DMS153 (cell line): ENCODE measurements around the gene VIPR2.
"Not testable (repeated sequence)": the region's sequence is repeated elsewhere in the genome, so short reads cannot be mapped to it uniquely, and the experiment has no call there.

Experiments used
- DNase-seq: peaks from one replicate; lab custom pipeline; 2025; lab: John Stamatoyannopoulos, UW

Gene VIPR2

GRCh38 chr7:159144758-159145489 is at the start of gene VIPR2:
VIPR2 (minus strand) TSS chr7:159144867; CDS start chr7:159144771, 96 bp downstream.
- no peak for DNase-seq

DNA sequence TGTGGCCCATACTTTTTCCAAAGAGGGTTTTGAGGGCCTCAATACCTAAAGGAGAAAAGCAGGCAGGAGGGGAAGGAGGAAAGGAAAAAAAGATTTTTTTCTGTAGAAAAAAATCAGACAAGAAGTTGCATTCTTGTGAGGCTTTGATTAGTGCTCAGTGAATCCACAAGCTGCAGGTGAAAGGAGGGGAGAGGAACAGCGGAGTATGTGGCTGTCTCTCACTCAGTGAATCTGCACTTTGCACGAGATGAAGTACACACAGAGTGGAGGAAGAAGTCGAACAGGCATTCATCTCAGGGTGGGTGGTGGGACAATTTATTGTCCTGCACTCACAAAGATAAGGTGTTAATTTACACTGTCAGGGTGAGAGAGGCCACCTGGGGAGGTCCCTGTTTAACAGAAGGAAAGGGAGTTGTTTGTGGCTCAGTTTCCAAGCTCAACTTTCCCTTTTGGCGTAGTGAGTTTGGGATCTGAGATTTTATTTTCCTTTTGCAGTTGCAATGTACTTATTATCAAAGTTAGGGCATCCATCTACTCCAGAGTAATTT is 49.0 kb upstream of the VIPR2 start:
- DNase-seq: no peak

DNA sequence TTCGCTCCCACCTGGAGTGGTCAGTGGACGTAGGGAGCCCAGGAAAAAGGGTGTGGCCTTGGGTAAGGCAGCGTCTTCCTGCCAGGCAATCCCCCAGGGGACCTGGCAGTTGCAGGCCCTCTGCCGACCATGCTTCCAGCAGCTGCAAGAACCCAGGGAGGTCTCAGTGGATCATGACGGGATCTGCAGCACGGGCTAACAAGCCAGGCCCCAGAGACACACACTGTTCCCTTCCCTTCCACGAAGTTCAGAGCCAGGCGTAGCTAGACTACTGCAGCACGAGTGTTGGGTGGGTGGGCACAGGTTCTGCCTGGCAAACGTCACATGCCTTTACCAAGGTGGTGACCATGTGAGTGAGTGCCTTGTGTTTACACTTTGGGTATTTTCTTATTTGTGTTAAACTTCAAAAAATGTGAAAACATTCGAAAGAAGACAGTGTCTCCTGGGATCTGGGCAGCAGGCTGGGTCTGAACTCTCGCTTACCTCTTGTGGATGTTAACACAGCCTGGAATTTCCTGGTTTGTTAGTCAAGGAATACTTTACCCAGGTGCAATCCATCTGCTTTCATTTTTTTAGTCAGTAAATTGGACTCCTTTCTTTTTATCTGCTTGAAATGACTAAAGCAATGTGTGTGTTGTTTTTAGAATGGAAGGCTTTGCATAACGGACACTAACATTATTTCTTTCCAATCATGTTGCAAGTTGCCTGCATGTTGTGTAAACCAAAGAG is 48.2 kb upstream of the VIPR2 start:
- DNase-seq: no peak

GRCh38 chr7:159192013-159192412 is 47.3 kb upstream of the VIPR2 start:
- no peak for DNase-seq

DNA sequence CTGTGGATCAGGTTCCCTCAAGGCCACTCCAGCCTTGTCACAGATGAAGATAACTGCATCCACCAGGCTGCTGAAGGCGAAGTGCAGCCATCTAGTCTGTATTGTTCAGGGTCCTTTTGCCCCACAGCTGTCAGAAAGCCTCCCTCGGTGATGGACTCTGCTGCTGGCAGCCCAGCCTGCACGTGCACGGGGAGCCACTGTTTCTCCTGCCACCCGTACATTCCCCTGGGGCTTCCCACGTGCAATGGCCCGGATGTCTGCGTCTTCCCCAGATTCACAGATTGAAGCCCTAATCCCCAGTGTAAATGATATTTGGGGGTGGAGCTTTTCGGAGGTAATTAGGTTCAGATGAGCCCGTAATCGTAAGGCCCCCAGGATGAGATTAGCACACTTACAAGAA is 46.6 kb upstream of the VIPR2 start:
- DNase-seq: no peak

- no peak for DNase-seq
Measured at GRCh38 chr7:159188011-159188410, 43.3 kb upstream of the VIPR2 start.

DNA sequence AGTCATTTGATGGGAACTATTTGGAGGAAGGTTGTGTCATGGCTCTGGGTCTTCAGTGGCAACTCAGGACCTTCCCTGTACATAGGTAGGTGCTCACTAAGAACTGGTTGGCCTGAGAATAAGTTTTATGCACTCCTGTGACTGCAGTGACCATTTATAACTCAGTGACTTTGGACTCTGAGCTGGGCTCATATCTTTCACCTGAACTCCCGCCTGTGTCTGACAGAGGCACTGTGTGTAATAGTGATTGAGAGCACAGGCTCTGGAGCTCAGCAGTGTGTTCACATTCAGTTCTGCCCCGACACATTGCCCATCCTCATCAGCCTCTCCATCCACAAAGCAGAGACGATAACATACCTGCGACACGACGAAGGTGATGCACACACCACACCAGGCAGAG is 34.6 kb upstream of the VIPR2 start:
- DNase-seq: no peak

DNA sequence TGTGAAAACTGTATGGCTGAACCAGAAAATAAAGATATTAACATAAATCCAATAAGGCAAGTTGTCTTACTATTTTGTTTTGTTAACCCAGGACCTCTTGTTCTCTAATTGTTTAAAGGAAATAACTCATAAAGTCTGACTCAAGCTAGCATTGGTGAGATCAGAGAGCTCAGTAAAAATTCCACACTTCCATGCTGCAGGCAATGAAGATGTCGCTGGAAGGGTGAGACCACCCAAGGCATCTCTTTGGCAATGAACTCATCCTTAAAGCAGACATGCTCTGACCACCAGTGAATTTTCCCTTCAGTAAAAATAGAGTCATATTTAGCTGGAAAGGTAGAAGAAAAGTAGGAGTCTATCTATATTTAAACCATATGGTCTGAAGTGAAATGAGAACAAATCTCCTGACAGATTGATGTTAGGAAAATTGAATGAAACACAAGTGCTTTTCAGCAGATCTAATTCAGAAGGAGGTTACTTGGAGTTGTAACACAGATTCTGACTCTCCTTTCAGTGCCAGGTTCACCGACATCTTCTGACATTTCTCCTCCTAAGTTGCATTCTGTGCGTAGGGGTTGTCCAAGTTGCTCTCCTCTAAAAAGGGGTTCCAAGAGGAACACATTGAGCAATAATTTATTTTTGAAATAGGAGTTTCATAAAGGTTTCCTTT is 32.8 kb upstream of the VIPR2 start:
- no peak for DNase-seq

DNA sequence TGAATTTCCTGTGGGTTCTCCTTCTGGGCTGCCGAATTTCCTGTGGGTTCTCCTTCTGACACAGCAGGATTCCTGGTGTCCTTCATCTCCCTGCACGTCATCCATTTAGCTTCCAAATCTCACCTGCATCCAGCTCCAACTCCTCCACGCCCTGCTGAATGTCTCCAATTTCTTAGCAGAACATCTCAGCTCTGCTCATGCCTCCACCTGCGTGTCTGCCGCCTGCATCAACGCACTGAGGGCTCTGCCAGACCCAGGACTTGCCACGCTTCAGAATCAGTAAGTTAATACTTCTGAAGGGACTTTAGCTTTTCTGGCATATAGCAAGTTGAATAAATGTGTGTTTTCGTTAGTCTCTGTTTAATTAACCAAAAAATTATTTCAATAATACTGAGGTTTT is 31.1 kb upstream of the VIPR2 start:
- DNase-seq: no peak

DNA sequence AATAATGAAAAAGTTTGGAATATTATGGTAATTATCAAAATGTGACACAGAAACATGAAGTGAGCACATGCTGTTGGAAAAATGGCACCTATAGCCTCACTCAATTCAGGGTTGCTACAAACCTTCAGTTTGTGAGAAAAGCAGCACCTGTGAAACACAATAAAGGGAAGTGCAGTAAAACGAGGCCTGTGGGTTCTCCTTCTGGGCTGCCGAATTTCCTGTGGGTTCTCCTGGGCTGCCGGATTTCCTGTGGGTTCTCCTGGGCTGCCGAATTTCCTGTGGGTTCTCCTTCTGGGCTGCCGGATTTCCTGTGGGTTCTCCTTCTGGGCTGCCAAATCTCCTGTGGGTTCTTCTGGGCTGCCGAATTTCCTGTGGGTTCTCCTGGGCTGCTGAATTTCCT is 30.4 kb upstream of the VIPR2 start:
- not testable (repeated sequence) for DNase-seq

DNA sequence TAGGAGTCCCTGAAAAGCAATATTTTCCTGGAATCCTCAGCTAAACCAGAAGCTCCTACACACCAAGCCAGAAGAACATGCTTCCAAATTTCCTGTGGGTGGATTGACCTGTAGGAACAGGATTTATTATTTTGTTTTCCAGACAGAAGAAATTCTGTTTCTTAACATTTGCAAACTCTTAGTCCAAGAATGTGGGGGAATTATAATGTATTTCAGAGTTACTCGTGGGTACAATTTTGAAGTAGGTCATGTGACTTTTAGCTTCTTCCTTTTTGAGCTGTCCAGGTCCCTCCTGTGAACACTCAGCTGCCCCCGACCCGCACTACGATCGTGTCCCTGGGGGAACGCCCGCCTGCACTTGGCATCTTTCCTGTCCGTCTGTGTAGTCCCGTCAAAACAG is 27.7 kb upstream of the VIPR2 start:
- no peak for DNase-seq

DNA sequence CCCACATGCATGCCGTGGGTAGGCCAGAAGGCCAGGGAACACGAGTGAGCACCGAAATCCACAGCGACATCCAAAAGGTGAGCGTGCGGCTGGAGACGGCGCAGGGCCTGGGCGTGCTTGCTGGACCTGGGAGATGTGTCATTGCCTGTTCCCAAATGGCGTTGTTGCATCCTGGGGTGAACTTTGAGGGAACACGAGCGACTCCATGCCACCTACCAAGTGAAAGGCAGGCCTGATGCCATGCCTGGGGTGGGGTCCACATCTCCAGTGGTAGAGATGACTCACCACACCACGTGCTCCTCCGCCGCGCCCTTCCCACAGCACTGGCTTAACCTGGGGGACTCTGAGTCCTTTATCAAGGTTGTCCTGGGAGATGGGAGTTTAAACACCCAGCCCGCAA is 24.7 kb upstream of the VIPR2 start:
- no peak for DNase-seq

DNA sequence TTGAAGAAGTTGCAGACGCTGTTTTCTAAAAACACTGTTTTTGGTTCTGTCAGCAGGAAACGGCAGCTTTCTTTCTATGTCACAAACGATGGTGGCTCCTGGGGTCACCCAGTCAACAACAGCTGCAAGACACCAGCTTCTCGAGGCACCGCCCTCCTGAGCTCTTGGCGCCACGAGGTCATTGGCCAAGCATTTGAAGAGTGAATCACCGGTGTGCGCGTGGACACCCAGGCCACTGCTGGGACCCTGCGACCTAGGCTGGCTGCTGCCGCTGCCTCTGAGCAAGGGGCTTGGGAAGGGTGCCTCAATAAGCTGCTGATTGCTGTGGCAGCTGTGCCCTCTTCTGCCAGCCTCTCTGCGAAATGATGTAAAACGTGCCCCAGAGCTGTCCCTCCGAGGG is 22.5 kb upstream of the VIPR2 start:
- DNase-seq: no peak

GRCh38 chr7:159166530-159166929 is 21.9 kb upstream of the VIPR2 start:
- DNase-seq: no peak

DNA sequence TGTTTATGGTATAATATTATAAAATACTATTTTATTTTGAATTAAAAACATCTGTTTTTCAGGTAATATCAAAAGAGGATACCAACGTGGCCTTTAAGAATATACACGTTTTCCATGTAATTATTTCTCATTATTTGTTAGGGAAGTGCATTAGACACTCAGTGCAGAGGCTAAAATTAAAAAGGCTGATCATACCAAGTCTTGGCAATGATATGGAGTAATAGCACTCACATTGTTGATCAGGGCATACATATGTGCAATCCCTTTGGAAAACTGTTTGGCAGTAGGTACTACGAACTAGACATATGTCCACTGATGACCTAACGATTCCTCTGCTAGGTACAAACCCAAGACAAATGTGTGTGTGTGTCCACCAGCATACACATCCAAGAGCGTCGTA is 20.7 kb upstream of the VIPR2 start:
- DNase-seq: no peak

DNA sequence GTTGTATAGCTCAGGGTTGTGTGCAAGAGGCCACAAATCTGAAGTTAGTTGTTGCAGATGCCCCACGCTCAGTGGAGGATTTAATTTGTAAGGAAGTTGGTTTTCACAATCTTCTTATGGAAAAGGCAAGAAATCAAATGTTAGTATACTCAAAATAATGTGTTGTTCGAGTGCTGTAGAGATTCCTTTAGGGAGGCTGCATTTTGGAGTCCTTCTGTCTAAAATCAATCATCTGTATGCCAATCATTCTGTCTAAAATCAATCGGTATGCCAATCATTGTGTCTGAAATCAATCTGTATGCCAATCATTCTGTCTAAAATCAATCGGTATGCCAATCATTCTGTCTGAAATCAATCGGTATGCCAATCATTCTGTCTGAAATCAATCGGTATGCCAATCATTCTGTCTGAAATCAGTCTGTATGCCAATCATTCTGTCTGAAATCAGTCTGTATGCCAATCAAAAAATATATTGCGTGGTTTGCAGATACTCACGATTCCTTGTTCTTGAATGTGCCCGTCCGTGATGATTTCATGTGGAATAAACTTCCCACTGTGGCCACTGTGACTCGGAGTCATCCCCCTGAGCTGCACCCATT is 19.1 kb upstream of the VIPR2 start:
- DNase-seq: not testable (repeated sequence)

DNA sequence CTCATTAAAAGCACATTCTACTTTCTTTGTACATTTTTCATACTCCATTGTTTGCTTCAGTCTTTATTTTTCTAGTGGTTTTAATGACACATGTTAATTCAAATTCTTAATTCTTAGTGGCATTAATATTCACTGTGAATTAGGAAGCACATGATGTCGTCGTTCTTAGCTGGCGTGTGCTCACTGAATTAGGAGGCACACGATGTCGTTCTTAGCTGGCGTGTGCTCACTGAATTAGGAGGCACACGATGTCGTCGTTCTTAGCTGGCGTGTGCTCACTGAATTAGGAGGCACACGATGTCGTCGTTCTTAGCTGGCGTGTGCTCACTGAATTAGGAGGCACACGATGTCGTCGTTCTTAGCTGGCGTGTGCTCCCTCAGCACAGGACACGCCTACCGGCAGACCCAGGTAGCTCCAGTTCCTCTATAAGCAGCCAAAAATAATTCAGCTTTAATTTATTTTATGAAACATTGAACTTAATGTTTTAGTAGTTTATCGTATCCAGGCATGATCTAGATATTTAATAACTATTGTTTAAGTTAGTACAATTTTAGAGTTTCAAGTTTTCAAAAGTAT is 17.5 kb upstream of the VIPR2 start:
- not testable (repeated sequence) for DNase-seq

DNA sequence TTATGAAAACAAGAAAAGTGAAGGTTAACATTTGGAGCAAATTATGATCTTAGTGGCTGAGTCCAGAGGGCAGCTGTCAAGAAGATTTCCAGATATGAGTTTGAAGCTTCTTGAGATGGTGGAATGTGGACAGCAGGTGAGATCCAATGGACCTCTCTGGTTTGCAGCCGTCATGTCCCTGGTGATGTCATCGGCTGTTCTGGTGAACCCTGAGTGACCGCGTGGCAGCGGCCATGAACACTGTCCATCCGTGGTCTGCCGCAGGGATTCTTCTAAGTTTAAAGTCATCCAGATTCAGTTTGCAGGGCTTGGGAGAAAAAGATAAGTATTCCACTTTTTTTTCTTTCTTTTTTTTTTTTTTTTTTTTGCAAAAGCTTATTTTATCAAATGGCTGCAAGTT is 15.8 kb upstream of the VIPR2 start:
- no peak for DNase-seq

DNA sequence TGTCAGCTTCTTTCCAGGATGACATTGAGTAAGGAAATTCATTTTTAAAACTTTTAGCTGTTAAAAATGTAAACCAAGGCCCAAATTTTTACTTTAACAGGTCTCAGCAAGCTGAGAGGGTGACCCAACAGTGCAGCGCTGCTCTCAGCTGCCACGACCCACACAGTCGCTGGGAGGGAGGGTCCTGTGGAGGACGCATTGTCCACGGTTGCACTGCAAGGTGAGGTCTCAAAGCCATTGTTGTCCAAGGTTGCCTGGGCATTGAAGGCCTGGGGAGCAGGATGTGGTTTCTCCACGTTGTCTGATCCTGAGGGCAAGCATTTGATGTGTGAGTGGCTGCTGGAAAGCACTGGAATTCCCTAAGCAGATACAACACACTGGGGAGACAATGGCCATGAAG is 15.1 kb upstream of the VIPR2 start:
- DNase-seq: no peak

DNA sequence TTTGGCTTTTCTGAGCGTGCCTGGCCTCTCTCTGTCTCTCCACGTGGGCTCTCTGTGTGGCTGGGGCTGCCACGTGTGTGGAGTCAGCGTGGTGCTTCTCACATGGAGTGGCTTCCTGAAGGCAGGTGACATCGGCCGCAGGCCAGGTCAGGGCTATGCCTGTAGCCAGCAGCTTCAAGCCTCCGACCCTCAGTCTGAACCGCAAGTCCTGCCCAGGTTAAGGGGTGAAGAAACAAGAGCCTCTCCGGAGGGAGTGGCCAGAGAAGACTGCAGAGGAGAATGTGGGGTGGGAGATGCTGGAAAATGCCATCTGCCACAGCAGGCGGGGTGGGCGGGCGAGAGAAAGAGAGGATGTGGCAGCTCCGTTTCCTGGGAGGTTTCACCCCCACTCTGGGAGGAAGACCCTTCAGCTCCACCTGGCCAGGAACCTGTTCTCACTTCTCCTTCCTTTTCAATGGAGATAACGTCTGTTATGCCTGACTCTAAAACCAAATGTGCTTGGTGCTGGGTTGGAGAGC is 14.3 kb upstream of the VIPR2 start:
- no peak for DNase-seq

DNA sequence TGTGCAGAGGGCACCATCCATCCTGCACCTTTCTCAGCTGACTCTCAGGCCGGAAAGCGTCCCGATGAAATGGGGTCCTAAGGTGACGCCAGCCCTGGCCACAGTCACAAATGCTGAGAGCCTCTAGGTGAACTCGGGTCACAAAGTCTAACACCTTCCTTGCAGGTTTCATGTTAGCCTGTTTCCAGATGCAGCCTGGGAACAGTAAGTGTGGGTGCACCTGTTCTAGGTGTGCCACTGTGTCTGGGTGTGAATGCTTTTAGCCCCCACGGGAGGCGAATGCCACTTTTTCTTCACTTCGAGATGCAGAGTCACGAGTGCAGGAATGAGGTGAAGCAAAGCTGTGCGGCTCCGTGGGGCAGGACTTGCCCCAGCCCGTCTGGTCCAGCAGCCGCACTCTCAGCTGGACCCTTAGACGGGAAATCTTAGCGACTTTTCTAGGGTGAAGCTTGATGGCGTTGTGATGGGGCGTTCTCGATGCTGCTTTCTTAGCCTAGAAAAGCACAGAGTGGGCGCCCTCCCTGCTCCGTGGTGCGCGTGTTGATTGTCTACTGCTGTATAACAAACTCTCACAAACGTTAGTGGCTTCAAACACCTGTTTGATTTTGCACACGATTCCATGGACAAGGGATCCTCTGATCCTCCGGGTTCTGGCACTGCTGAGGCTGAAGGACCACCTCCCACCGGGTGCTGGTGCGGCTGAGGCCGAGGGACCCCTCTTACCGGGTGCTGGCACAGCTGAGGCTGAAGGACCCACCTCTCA is 13.6 kb upstream of the VIPR2 start:
- no peak for DNase-seq
